Measurements from ENCODE around the gene ATM. TPM values are rescaled to one million over a fixed set of nuclear protein-coding genes. Genes with fewer than 3 reads are reported as not detected.
"Not testable (repeated sequence)": the region's sequence is repeated elsewhere in the genome, so short reads cannot be mapped to it uniquely, and the experiment has no call there.

ATM gene
- total RNA-seq, 1 donor from 2014 or later = 30.1 TPM

- no peaks in the 10 kb centered on the region for H3K36me3 ChIP-seq
- no peak for TF ChIP-seq CTCF (IDR thresholded peaks at IDR 0.05; ENCODE audit: borderline replicate concordance)
Observed at GRCh38 chr11:108394744-108395284, 171.9 kb downstream of the ATM start.

GRCh38 chr11:108396672-108397071, 173.8 kb downstream of the ATM start:
- not testable (repeated sequence) for DNase-seq; H3K27ac ChIP-seq (replicated peaks); H3K4me1 ChIP-seq; H3K27me3 ChIP-seq (ENCODE audit: low read depth); H3K4me3 ChIP-seq; H3K9me3 ChIP-seq (replicated peaks); H3K36me3 ChIP-seq
- intact Hi-C loops (cut with micrococcal nuclease) = loop anchor here (10.0 kb wide), 1 partner anchor 58 kb away; no protein-coding TSS in a partner anchor

More at GRCh38 chr11:108394744-108395284, 171.9 kb downstream of the ATM start:
- intact Hi-C loops (cut with micrococcal nuclease) = loop anchor here (10.0 kb wide), 1 partner anchor 60 kb away; no protein-coding TSS in a partner anchor
- Histone ChIP-seq H3K4me3 (no peak overlapping the region), H3K4me1 (no peaks in the 10 kb centered on the region), H3K27ac (replicated peaks) (no peak overlapping the region), H3K27me3 (ENCODE audit: low read depth) (no peaks in the 10 kb centered on the region), H3K9me3 (replicated peaks) (no peaks in the 10 kb centered on the region)
- DNase-seq = no peak

GRCh38 chr11:108398439-108398838, 175.6 kb downstream of the ATM start:
- Histone ChIP-seq H3K4me3 (no peak overlapping the region), H3K4me1 (no peaks in the 10 kb centered on the region), H3K27me3 (ENCODE audit: low read depth) (no peaks in the 10 kb centered on the region), H3K9me3 (replicated peaks) (no peaks in the 10 kb centered on the region), H3K36me3 (no peaks in the 10 kb centered on the region), H3K27ac (replicated peaks) (no peak overlapping the region)
- no peak for TF ChIP-seq CTCF (IDR thresholded peaks at IDR 0.05; ENCODE audit: borderline replicate concordance)
- intact Hi-C loops (cut with micrococcal nuclease) = loop anchor here (10.0 kb wide), 1 partner anchor 56 kb away; no protein-coding TSS in a partner anchor
- DNase-seq = no peak

- intact Hi-C loops (cut with micrococcal nuclease) = no loop called here
- H3K4me1 ChIP-seq = no peaks in the 10 kb centered on the region
- H3K9me3 ChIP-seq (replicated peaks) = no peaks in the 10 kb centered on the region
Observed at GRCh38 chr11:108402241-108402640, 179.4 kb downstream of the ATM start.

GRCh38 chr11:108403052-108403451, 180.2 kb downstream of the ATM start:
- Histone ChIP-seq H3K27me3 (ENCODE audit: low read depth) (no peaks in the 10 kb centered on the region), H3K4me3 (no peak overlapping the region), H3K27ac (replicated peaks) (no peak overlapping the region), H3K36me3 (no peaks in the 10 kb centered on the region), H3K9me3 (replicated peaks) (no peaks in the 10 kb centered on the region), H3K4me1 (no peaks in the 10 kb centered on the region)
- TF ChIP-seq CTCF (IDR thresholded peaks at IDR 0.05; ENCODE audit: borderline replicate concordance) = no peak
- intact Hi-C loops (cut with micrococcal nuclease) = no loop called here
- no peak for DNase-seq

More at GRCh38 chr11:108402241-108402640, 179.4 kb downstream of the ATM start:
- no peaks in the 10 kb centered on the region for H3K27me3 ChIP-seq (ENCODE audit: low read depth)
- no peaks in the 10 kb centered on the region for H3K36me3 ChIP-seq
- DNase-seq = no peak
- H3K4me3 ChIP-seq = no peak overlapping the region
- TF ChIP-seq CTCF (IDR thresholded peaks at IDR 0.05; ENCODE audit: borderline replicate concordance) = no peak
- H3K27ac ChIP-seq (replicated peaks) = no peak overlapping the region

- no peak for TF ChIP-seq CTCF (IDR thresholded peaks at IDR 0.05; ENCODE audit: borderline replicate concordance)
- Histone ChIP-seq H3K27ac (replicated peaks) (no peak overlapping the region), H3K36me3 (no peaks in the 10 kb centered on the region), H3K4me3 (no peak overlapping the region), H3K9me3 (replicated peaks) (no peaks in the 10 kb centered on the region), H3K27me3 (ENCODE audit: low read depth) (no peaks in the 10 kb centered on the region), H3K4me1 (no peaks in the 10 kb centered on the region)
- intact Hi-C loops (cut with micrococcal nuclease) = no loop called here
- no peak for DNase-seq
Observed at GRCh38 chr11:108405706-108406105, 182.8 kb downstream of the ATM start.
